ENCODE results near the gene DIPK1C. TPM values are rescaled to one million over a fixed set of nuclear protein-coding genes. Genes with fewer than 3 reads are reported as not detected.

The DIPK1C gene
- total RNA-seq, 4 donors from 2014 or later: 0.12 to 9.1 TPM; not detected in 2

GRCh38 chr18:74399091-74399887, 57.8 kb downstream of the DIPK1C start:
- intact Hi-C loops (cut with DNase I; ENCODE audit: low total_unique reads): no loop called here
- H3K36me3 ChIP-seq: no peaks in the 10 kb centered on the region
- no peak overlapping the region for H3K4me3 ChIP-seq
- no peaks in the 10 kb centered on the region for H3K27me3 ChIP-seq
- no peak for DNase-seq
- TF ChIP-seq POLR2A (IDR thresholded peaks at IDR 0.05) (no peak), CTCF (IDR thresholded peaks at IDR 0.05) (no peak)
- H3K4me1 ChIP-seq: peaks cover 0 to 3% of the 10 kb centered on the region in 2 donors
- H3K9me3 ChIP-seq: no peaks in the 10 kb centered on the region
- no peak overlapping the region for H3K27ac ChIP-seq

GRCh38 chr18:74397572-74397971, 59.5 kb downstream of the DIPK1C start:
- TF ChIP-seq CTCF (IDR thresholded peaks at IDR 0.05) (no peak), POLR2A (IDR thresholded peaks at IDR 0.05) (no peak)
- intact Hi-C loops (cut with DNase I; ENCODE audit: low total_unique reads): no loop called here
- Histone ChIP-seq H3K36me3 (no peaks in the 10 kb centered on the region), H3K4me3 (no peak overlapping the region), H3K27me3 (no peaks in the 10 kb centered on the region), H3K9me3 (no peaks in the 10 kb centered on the region), H3K27ac (no peak overlapping the region), H3K4me1 (peaks cover 0 to 3% of the 10 kb centered on the region in 2 donors)
- DNase-seq: no peak

DNA sequence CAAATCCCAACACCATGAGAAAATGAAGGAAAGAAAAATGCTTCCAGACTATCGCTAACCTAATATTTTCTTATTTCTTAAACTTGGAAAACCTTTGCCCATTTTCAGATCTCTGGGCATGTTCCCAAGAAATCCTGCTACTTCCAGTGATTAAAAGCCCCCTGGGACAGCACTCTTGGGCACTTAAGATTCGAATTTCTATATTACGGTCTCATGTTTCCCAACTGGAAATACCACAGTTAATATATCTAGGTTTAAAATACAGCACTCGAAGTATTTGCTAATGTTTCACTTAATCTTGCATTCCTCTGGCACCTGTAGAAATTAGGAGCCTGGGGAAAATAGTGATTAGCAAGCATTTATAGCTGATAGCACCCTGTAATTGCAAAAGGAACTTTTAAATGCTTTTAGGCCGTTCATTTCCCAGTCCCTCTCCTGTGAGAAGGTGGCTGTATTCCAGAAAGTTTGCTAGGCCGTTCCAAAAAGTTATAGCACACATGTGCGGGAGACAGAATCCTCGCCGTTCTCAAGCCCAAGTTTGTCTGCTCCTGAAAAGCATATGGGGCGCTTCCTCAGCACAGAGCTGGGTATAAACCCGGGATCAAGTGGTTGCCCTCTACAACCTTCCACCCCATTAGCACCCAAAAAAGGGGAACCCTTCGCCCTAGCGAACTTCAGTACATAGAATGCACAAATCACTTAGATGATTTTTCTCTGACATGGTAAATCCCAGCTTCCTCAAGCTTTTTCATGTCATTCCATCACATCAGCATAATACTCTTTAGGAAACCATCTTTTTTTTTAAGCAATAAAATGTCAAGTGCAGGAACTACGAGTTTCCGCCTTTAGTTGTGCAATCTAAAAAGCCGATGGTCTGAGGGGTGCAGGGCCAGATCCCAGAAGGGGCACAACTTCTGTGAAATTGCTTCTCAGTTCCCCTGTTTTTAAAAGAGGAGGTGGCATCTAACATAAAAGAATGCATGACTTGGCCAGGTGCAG, 60.6 kb downstream of the DIPK1C start:
- TF ChIP-seq CTCF (IDR thresholded peaks at IDR 0.05): no peak
- TF ChIP-seq POLR2A (IDR thresholded peaks at IDR 0.05): no peak
- Histone ChIP-seq H3K27me3 (no peaks in the 10 kb centered on the region), H3K36me3 (no peaks in the 10 kb centered on the region), H3K4me1 (peaks cover 0 to 3% of the 10 kb centered on the region in 2 donors), H3K27ac (peak overlapping the region in 1 of 2 donors; percentile 14), H3K9me3 (no peaks in the 10 kb centered on the region), H3K4me3 (no peak overlapping the region)
- DNase-seq: no peak
- intact Hi-C loops (cut with DNase I; ENCODE audit: low total_unique reads): no loop called here

GRCh38 chr18:74395648-74396154, 61.4 kb downstream of the DIPK1C start:
- Histone ChIP-seq H3K9me3 (no peaks in the 10 kb centered on the region), H3K4me3 (no peak overlapping the region), H3K36me3 (no peaks in the 10 kb centered on the region), H3K27me3 (no peaks in the 10 kb centered on the region), H3K4me1 (peaks cover 0 to 3% of the 10 kb centered on the region in 2 donors), H3K27ac (peak overlapping the region in 1 of 2 donors; percentile 14)
- no peak for DNase-seq
- TF ChIP-seq POLR2A (IDR thresholded peaks at IDR 0.05) (no peak), CTCF (IDR thresholded peaks at IDR 0.05) (no peak)
- intact Hi-C loops (cut with DNase I; ENCODE audit: low total_unique reads): no loop called here
